HepG2 (cell line): Measurements from ENCODE around the gene ANKRD13D. TPM values are rescaled to one million over a fixed set of nuclear protein-coding genes. Genes with fewer than 3 reads are reported as not detected.

Experiments used
- ATF7 ChIP-seq, 2 experiments: fragments of 450-650 bp in 1 of 2; sonication (generic) in 1 of 2; formaldehyde crosslinking in 1 of 2; IDR thresholded peaks; 2 replicates each; pipeline versions ENCODE4 v1.4.0 to v1.6.1; 2016 to 2020; ENCODE audit warnings: antibody characterized with exemption in 1 of 2, mild to moderate bottlenecking in 1 of 2, missing genetic modification reagents in 1 of 2
- ZBTB26 ChIP-seq: IDR thresholded peaks from 2 replicates; pipeline ENCODE4 v1.6.1; 2016; ENCODE audit warnings: missing compliant biosample characterization, missing genetic modification reagents, borderline replicate concordance
- ZBTB7A ChIP-seq: sonication (generic); formaldehyde crosslinking; IDR thresholded peaks from 2 replicates; pipeline ENCODE4 v1.8.0; 2022; ENCODE audit warnings: mild to moderate bottlenecking, missing genetic modification reagents
- ZFY ChIP-seq: sonication (generic); formaldehyde crosslinking; IDR thresholded peaks from 2 replicates; pipeline ENCODE4 v1.4.0; 2020; ENCODE audit warnings: missing genetic modification reagents
- ZIK1 ChIP-seq: sonication (generic); formaldehyde crosslinking; IDR thresholded peaks from 2 replicates; pipeline ENCODE4 v1.5.0; 2020; ENCODE audit warnings: mild to moderate bottlenecking, low read depth, missing genetic modification reagents, borderline replicate concordance
- ZNF687 ChIP-seq: sonication (generic); formaldehyde crosslinking; IDR thresholded peaks from 2 replicates; pipeline ENCODE4 v1.5.1; 2020; ENCODE audit warnings: mild to moderate bottlenecking, missing genetic modification reagents, moderate library complexity
- ZNF891 ChIP-seq: sonication (generic); formaldehyde crosslinking; IDR thresholded peaks from 2 replicates; pipeline ENCODE4 v1.5.0; 2020; ENCODE audit warnings: mild to moderate bottlenecking, missing genetic modification reagents
- polyA plus RNA-seq, 8 experiments: library from polyadenylated mRNA; depleted of rRNA in 3 of 8; stranded (reverse) in 7 of 8; unstranded in 1 of 8; fragments of >200 nt; fragmentation: Illumina TruSeq in 4 of 8; extraction: Trizol in 4 of 8; gene quantifications; 2 replicates each; pipeline versions ENCODE4 v1.2.1 to v1.2.3, GENCODE V29; 2011 to 2016; ENCODE audit warnings: low read depth in 4 of 8, missing spikeins in 1 of 8, mixed read lengths in 1 of 8; ENCODE audit not compliant: insufficient read depth in 1 of 8
- total RNA-seq, 5 experiments: library from RNA; depleted of rRNA; stranded (reverse); fragments of >200 nt; fragmentation: Illumina TruSeq; extraction: Trizol; gene quantifications; 2 replicates each; pipeline ENCODE4 v1.2.3, GENCODE V29; 2016; ENCODE audit warnings: low read depth in 1 of 5
- TF ChIP-seq, protein P1 (sequence below): sonication (generic); formaldehyde crosslinking; IDR thresholded peaks from 2 replicates; pipeline ENCODE4 v1.8.0; 2023; ENCODE audit warnings: mild to moderate bottlenecking, missing genetic modification reagents
- TF ChIP-seq, protein P2 (sequence below): sonication (generic); formaldehyde crosslinking; conservative IDR thresholded peaks from 2 replicates; pipeline ENCODE4 v1.4.0; 2020; ENCODE audit warnings: mild to moderate bottlenecking, missing genetic modification reagents, moderate library complexity
- TF ChIP-seq, protein P3 (sequence below): sonication (generic); formaldehyde crosslinking; IDR thresholded peaks from 2 replicates; pipeline ENCODE4 v1.4.0; 2020; ENCODE audit warnings: missing genetic modification reagents, borderline replicate concordance
- TF ChIP-seq, protein P4 (sequence below): sonication (generic); formaldehyde crosslinking; IDR thresholded peaks from 2 replicates; pipeline ENCODE4 v1.9.0; 2021; ENCODE audit warnings: missing genetic modification reagents, mild to moderate bottlenecking, borderline replicate concordance

ANKRD13D gene
- total and polyA plus RNA-seq, 2 of the 13 experiments (the other 11 are each of a cell fraction or from before 2014, with no cell fraction given), result 18.6 to 27.3 TPM

- TF ChIP-seq ZNF687 (CRISPR knock-in tag), result peak; percentile 68
- peak; percentile 65; the same call in 1 of the 2 replicates for TF ChIP-seq ZBTB7A (CRISPR knock-in tag)
- 0 out of 2 replicates have a peak, but pooled peaks have one; percentile 28 for TF ChIP-seq ZIK1 (CRISPR knock-in tag)
- TF ChIP-seq, protein P1, sequence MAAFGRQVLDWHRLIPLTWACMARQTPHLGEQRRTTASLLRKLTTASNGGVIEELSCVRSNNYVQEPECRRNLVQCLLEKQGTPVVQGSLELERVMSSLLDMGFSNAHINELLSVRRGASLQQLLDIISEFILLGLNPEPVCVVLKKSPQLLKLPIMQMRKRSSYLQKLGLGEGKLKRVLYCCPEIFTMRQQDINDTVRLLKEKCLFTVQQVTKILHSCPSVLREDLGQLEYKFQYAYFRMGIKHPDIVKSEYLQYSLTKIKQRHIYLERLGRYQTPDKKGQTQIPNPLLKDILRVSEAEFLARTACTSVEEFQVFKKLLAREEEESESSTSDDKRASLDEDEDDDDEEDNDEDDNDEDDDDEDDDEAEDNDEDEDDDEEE, result no peak
- TF ChIP-seq ZNF891 (CRISPR knock-in tag), result 0 out of 2 replicates have a peak, but pooled peaks have one; percentile 28
- TF ChIP-seq, protein P2, sequence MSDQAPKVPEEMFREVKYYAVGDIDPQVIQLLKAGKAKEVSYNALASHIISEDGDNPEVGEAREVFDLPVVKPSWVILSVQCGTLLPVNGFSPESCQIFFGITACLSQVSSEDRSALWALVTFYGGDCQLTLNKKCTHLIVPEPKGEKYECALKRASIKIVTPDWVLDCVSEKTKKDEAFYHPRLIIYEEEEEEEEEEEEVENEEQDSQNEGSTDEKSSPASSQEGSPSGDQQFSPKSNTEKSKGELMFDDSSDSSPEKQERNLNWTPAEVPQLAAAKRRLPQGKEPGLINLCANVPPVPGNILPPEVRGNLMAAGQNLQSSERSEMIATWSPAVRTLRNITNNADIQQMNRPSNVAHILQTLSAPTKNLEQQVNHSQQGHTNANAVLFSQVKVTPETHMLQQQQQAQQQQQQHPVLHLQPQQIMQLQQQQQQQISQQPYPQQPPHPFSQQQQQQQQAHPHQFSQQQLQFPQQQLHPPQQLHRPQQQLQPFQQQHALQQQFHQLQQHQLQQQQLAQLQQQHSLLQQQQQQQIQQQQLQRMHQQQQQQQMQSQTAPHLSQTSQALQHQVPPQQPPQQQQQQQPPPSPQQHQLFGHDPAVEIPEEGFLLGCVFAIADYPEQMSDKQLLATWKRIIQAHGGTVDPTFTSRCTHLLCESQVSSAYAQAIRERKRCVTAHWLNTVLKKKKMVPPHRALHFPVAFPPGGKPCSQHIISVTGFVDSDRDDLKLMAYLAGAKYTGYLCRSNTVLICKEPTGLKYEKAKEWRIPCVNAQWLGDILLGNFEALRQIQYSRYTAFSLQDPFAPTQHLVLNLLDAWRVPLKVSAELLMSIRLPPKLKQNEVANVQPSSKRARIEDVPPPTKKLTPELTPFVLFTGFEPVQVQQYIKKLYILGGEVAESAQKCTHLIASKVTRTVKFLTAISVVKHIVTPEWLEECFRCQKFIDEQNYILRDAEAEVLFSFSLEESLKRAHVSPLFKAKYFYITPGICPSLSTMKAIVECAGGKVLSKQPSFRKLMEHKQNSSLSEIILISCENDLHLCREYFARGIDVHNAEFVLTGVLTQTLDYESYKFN (CRISPR knock-in tag), result 0 out of 2 replicates have a peak, but pooled peaks have one; percentile 19
- TF ChIP-seq, protein P3, sequence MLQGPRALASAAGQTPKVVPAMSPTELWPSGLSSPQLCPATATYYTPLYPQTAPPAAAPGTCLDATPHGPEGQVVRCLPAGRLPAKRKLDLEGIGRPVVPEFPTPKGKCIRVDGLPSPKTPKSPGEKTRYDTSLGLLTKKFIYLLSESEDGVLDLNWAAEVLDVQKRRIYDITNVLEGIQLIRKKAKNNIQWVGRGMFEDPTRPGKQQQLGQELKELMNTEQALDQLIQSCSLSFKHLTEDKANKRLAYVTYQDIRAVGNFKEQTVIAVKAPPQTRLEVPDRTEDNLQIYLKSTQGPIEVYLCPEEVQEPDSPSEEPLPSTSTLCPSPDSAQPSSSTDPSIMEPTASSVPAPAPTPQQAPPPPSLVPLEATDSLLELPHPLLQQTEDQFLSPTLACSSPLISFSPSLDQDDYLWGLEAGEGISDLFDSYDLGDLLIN (CRISPR knock-in tag), result no peak
- TF ChIP-seq, protein P4, sequence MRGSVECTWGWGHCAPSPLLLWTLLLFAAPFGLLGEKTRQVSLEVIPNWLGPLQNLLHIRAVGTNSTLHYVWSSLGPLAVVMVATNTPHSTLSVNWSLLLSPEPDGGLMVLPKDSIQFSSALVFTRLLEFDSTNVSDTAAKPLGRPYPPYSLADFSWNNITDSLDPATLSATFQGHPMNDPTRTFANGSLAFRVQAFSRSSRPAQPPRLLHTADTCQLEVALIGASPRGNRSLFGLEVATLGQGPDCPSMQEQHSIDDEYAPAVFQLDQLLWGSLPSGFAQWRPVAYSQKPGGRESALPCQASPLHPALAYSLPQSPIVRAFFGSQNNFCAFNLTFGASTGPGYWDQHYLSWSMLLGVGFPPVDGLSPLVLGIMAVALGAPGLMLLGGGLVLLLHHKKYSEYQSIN (CRISPR knock-in tag), result no peak
- TF ChIP-seq ZFY (CRISPR knock-in tag), result peak; percentile 69; the same call in 1 of the 2 replicates
- TF ChIP-seq ATF7 (IDR thresholded peaks at IDR 0.05), result no peak
- TF ChIP-seq ATF7 (CRISPR knock-in tag; IDR thresholded peaks at IDR 0.05), result 0 out of 2 replicates have a peak, but pooled peaks have one; percentile 35
- 0 out of 2 replicates have a peak, but pooled peaks have one; percentile 6 for TF ChIP-seq ZBTB26 (CRISPR knock-in tag)
These were observed 23.3 kb upstream of the ANKRD13D start (continued) for GRCh38 chr11:67265633-67266448.
